Effector memory CD8-positive, alpha-beta T cell (primary cell): ENCODE data around the gene ZNF668.
"Not testable (repeated sequence)": the region's sequence is repeated elsewhere in the genome, so short reads cannot be mapped to it uniquely, and the experiment has no call there.

Experiments
- ATAC-seq: fragments of 150-1000 bp; cut with Tn5 transposase; replicated peaks from 2 replicates; pipeline ENCODE4 v1.10.0; 2021; ENCODE audit warnings: mild to moderate bottlenecking, moderate library complexity
- DNase-seq, 3 experiments: peaks; one replicate each; pipeline ENCODE4 v3.0.0; 2021
- H3K27ac Mint-ChIP-seq, 2 donors: one replicate each; pipeline ENCODE4 v1.8.0; 2022; ENCODE audit warnings: mild to moderate bottlenecking in 2 of 2, mixed read lengths in 2 of 2, moderate library complexity in 2 of 2
- H3K27me3 Mint-ChIP-seq, 2 donors: one replicate each; pipeline ENCODE4 v1.8.0; 2022; ENCODE audit warnings: mixed read lengths in 2 of 2
- H3K36me3 Mint-ChIP-seq: one replicate; pipeline ENCODE4 v1.8.0; 2022; ENCODE audit warnings: mild to moderate bottlenecking, moderate library complexity, mixed read lengths; ENCODE audit not compliant: insufficient read depth
- H3K4me1 Mint-ChIP-seq, 2 donors: one replicate each; pipeline ENCODE4 v1.8.0; 2022; ENCODE audit warnings: low read depth in 2 of 2, mixed read lengths in 2 of 2
- H3K4me3 Mint-ChIP-seq, 2 donors: one replicate each; pipeline ENCODE4 v1.8.0; 2022; ENCODE audit warnings: mild to moderate bottlenecking in 2 of 2, mixed read lengths in 2 of 2, moderate library complexity in 2 of 2
- H3K9me3 Mint-ChIP-seq, 2 donors: one replicate each; pipeline ENCODE4 v1.8.0; 2022; ENCODE audit warnings: mixed read lengths in 2 of 2

Gene ZNF668

DNA sequence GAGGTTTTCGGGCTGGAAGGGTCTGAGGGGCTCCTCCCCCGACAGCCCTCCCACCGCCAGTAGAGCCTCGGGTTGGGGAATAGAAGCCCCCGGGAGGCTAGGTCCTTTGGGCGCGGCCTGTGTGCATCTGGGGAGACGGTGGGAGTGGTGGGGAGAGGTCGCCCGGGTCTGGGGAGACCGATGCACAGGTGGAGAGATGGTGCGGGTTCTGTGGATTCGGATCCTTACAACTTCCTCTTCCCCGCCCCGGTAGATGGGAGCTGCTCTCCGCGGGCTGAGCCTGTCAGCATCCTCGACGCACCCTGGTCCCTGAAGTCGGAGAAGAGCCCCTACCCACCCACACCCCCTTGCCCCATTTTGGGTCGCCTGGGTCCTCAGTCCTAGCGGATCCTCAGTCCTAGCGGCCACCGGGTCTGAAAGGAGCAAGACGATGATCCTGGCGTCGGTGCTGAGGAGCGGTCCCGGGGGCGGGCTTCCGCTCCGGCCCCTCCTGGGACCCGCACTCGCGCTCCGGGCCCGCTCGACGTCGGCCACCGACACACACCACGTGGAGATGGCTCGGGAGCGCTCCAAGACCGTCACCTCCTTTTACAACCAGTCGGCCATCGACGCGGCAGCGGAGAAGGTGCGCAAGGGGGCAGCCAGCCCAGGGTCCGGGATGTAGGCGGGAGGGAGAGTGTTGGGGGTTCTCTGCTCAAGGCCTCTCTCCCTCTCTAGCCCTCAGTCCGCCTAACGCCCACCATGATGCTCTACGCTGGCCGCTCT is 34.9 kb upstream of the ZNF668 start:
- Mint-ChIP-seq H3K27me3 (no peaks in the 10 kb centered on the region), H3K36me3 (peaks cover 18% of the 10 kb centered on the region), H3K4me3 (peak overlapping the region; percentile 86 to 88), H3K27ac (peak overlapping the region; percentile 52 to 83), H3K4me1 (peaks cover 11 to 13% of the 10 kb centered on the region in 2 donors), H3K9me3 (no peaks in the 10 kb centered on the region)
- ATAC-seq (no peak), DNase-seq (no peak)

DNA sequence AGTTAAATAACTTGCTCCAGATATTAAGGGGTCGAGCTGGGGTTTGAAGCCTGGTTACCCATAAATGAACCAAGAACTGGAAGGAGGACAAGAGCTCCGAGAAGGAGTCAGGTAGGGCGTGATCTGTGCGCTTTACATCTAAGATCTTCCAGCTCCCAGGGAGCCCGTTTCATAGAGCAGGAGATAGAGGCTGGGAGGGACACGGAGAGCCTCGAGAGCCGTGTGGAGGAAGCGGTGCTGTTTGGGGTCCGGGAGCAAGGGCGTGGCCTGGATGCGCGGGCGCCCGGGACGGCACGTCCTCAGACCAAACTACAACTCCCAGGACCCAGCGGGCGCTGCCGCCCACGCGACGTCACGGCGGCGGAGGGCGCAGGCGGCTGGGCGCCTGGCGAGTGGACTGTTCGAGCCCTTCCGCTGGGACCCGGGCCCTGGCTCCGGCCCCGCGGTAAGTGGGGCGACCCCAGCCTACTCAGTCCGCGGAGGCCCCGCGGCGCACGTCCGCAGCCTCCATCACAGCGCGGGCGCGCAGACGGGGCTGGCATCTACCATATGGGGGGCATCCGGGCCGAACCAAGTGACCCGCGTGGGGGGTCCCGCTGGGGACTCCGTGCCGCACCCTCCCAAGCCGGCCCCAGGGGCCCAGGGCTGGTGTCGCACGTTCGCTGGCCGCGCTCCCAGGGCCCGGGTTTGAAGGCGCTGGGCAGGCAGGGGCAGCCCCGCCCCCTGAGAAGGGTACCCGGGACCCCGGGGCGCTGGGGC is 34.2 kb upstream of the ZNF668 start, which contains the start of gene BCKDK:
Gene BCKDK, plus strand, starts transcription at position 352 of the 759 bp plus-strand sequence. CDS start 838 bp downstream, outside the sequence.
- ATAC-seq (peak; percentile 70), DNase-seq (peak; percentile 27 to 43 (median 32))
- Mint-ChIP-seq H3K4me1 (peaks cover 11 to 13% of the 10 kb centered on the region in 2 donors), H3K27me3 (no peaks in the 10 kb centered on the region), H3K27ac (peak within 1 kb of the TSS; percentile 54 to 83), H3K4me3 (peak within 1 kb of the TSS; percentile 86 to 88), H3K36me3 (peaks cover 18% of the 10 kb centered on the region), H3K9me3 (no peaks in the 10 kb centered on the region)

DNA sequence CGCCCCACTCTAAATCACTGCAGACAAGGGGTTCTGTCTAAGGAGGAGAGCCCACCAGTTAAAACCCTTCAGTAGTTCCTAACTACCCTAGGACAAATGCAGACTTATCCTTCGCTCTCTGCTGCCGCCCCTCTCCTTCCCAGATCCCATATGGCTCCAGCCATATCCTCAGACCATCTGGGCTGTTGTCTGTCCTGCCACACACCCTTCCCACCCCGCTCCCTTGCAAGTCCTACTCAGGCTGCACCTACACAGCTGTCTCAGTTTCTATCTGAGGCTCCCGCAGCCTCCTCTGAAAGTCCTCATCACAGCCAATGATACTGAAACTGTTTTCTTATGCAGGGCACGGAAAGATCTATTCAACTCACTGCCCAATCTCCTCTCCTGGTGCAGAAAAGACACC is 33.4 kb upstream of the ZNF668 start:
- DNase-seq = no peak
- peak overlapping the region; percentile 86 to 88 for H3K4me3 Mint-ChIP-seq
- H3K9me3 Mint-ChIP-seq = no peaks in the 10 kb centered on the region
- H3K27me3 Mint-ChIP-seq = no peaks in the 10 kb centered on the region
- H3K4me1 Mint-ChIP-seq = peaks cover 11 to 13% of the 10 kb centered on the region in 2 donors
- H3K36me3 Mint-ChIP-seq = peaks cover 19% of the 10 kb centered on the region
- H3K27ac Mint-ChIP-seq = peak overlapping the region; percentile 53 to 54
- ATAC-seq = no peak

DNA sequence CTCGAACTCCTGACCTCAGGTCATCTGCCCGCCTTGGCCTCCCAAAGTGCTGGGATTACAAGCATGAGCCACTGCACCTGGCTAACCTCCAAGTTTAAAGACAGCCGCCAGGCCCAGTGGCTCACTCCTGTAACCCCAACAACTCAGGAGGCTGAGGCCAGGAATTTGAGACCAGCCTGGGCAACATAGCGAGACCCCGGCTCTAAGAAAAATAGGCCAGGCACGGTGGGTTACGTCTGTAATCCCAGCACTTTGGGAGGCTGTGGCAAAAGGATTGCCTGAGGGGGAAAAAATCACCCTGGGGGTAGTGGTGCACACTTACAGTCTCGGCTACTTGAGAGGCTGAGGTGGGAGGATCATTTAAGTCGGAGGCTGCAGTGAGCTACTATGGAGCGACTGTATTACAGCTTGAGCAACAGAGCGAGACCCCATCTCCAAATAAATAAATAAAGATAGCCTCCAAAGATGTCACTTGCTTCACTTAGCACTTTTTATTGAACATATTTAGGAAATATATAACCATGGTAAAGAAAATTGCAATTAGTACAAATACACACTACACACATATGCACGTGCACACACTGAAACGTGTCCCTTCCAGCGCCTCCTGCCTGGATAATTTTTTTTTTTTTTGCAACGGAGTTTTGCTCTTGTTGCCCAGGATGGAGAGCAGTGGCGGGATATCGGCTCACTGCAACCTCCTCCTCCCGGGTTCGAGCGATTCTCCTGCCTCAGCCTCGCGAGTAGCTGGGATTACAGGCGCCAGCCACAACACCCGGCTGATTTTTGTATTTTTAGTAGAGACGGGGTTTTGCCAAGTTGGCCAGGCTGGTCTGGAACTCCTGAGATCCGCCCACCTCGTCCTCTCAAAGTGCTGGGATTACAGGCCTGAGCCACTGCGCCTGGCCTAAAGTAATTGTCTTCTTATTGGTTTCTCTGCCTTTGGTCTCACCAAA is 32.7 kb upstream of the ZNF668 start:
- H3K4me1 Mint-ChIP-seq = peaks cover 11 to 13% of the 10 kb centered on the region in 2 donors

DNA sequence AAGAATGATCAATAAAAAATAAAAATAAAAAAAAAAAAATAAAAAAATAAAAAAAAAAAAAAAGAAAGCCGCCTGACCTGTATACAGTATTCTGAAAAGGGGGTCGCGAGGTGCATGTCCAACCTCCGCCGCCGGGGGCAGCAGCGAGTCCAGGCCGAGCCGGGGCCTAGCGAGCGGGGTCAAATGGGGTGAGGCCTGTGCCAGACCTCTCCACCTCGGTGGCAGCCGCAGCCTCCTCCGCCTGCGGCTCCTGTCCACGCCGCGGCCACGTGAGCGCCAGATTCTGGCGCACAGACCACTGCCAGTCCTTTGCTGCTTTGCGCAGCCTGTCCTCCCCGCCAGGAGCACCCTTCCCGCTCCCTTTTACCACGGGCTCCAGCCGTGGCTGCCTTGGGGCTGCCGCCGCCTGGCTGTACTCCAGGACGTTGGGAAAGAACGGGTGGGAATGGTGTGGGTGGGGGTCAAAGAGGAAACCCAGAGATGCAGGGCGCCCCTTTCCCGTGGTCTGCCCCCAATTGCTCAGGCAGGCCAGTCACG is 31.7 kb upstream of the ZNF668 start:
- ATAC-seq (peak; percentile 82), DNase-seq (peak; percentile 80 to 81 (median 80))
- Mint-ChIP-seq H3K36me3 (peaks cover 9% of the 10 kb centered on the region), H3K27ac (peak overlapping the region in 1 of 2 donors; percentile 44), H3K9me3 (no peaks in the 10 kb centered on the region), H3K4me1 (peaks cover 11 to 13% of the 10 kb centered on the region in 2 donors), H3K4me3 (no peak overlapping the region), H3K27me3 (no peaks in the 10 kb centered on the region)

More for the DNA sequence above, 32.7 kb upstream of the ZNF668 start:
- Mint-ChIP-seq H3K36me3 (peaks cover 14% of the 10 kb centered on the region), H3K27ac (peak overlapping the region; percentile 53 to 54), H3K9me3 (no peaks in the 10 kb centered on the region), H3K4me3 (no peak overlapping the region), H3K27me3 (no peaks in the 10 kb centered on the region)
- DNase-seq (no peak), ATAC-seq (no peak)

DNA sequence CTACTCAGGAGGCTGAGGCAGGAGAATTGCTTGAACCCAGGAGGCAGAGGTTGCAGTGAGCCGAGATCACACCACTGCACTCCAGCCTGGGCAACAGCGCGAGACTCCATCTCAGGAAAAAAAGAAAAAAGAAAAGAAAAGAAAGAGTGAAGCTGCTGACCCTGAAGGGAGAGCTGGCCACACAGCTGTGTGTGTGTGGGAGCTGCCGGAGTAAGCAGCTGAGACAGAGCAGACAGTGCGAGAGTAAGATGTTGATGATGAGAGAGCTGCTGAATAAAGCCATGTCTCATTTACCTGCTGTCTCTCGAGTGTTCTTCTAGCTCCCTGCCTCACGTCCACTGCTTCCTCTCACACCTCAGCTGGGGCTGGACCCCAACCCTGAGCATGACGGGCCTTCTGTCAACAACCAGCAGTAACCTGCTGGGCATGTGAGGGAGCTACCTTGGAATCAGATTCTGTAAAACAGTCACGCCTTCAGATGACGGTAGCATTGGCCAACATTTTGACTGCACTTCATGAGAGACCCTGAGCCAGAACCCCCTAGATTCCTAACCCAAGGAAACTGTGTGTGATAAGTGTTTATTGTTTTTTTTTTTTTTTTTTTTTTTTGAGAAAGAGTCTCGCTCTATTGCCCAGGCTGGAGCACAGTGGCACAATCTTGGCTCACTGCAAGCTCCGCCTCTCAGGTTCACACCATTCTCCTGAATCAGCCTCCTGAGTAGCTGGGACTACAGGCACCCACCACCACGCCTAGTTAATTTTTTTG is 27.0 kb upstream of the ZNF668 start:
- not testable (repeated sequence) for H3K27me3 Mint-ChIP-seq, H3K4me1 Mint-ChIP-seq, H3K27ac Mint-ChIP-seq, H3K4me3 Mint-ChIP-seq, DNase-seq, H3K9me3 Mint-ChIP-seq, ATAC-seq
- peaks cover 14% of the 10 kb centered on the region for H3K36me3 Mint-ChIP-seq

DNA sequence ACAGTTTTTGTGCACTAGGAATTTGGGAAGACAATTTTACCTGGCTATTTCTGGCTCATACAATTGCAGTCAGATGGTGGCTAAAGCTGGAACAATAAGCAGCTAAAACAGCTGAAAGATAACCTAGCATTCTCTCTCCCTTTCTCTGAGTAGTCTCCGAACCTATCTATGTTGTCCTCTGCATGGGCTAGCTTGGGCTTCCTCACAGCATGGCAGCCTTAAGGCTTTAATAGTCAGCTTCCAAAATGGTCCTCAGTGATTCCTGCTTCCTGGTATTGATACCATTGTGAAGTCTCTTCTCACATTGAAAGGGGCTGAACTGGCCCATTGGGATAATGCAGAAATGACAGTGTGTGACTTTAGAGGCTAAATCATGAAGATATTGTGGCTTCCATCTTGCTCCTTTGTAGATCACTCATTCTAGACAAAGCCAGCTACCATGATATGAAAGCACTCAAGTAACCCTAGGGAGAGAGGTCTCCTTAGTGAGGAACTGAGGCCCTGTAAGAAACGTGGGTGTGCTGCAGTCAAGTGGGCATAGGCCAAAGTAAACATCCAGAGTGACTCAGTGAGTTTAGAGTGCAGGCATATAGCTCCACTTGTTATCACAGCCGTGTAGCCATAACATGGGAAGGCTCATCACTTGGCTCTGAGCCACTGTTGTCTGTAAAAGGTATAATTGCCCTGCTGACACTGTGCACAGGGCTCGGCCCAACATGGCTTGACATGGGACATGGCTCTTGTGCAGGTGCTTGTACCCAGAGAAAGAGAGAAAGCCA is 26.0 kb upstream of the ZNF668 start:
- Mint-ChIP-seq H3K27ac (no peak overlapping the region), H3K9me3 (no peaks in the 10 kb centered on the region), H3K4me3 (no peak overlapping the region), H3K4me1 (peaks cover 7 to 9% of the 10 kb centered on the region in 2 donors), H3K27me3 (no peaks in the 10 kb centered on the region), H3K36me3 (peaks cover 19% of the 10 kb centered on the region)
- no peak for ATAC-seq
- no peak for DNase-seq

DNA sequence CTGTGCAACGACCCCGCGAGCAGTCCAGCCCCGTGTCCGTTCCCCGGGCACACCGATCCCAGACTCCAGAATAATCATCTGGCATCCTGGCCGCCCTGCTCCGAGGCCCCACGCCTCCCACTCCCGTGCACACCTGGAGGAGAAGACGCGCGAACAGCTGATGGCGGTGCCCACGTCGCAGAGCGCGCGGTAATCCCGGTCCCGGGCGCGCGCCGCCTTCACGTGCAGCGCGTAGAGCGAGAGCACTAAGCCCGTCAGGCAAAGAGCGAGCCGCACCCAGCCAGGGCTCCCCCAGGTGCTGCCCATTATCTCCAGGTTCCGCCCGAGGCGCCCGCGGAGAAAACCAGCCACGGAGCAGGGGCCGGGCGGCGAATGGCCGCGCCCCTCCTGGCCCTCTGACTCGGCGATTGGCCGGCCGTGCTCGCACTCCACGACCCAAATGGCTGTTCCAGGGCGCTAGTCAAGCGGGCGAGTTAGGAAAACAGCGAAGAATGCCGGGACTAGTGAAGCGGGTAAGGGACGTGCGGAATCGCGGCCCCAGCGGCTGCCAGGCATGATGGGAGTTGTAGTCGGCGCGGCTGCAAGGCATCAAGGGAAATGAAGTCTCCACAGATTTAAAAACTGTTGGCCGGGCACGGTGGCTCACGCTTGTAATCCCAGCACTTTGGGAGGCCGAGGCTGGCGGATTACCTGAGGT is 20.5 kb upstream of the ZNF668 start, which contains the start of gene VKORC1:
Gene VKORC1, minus strand, starts transcription at position 374 of the 697 bp plus-strand sequence. Its CDS starts 68 bp downstream, at position 306.
- ATAC-seq = peak; percentile 88
- Mint-ChIP-seq H3K9me3 (no peaks in the 10 kb centered on the region), H3K36me3 (peaks cover 37% of the 10 kb centered on the region), H3K27ac (peak within 1 kb of the TSS; percentile 39 to 87), H3K4me1 (peaks cover 18 to 23% of the 10 kb centered on the region in 2 donors), H3K4me3 (peak within 1 kb of the TSS; percentile 86 to 98), H3K27me3 (no peaks in the 10 kb centered on the region)
- DNase-seq = peak; percentile 71 to 82 (median 76)

DNA sequence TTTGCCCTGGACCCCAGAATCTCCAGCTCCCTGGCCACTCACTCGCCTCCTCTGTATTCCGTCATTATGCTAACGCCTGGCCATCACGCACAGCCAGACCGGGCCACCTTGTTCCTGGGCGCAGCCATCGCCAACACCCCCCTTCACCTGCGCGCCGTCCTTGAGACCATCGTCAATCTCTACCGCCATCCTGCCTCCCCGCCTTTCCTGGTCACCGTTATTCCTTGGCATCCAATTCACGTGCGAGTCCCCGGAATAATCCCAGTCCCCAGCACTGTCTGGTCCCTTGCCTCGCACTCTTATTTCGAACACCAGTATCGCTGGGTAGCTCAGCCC is 20.0 kb upstream of the ZNF668 start:
- ATAC-seq (no peak), DNase-seq (no peak)
- peaks cover 40% of the 10 kb centered on the region for H3K36me3 Mint-ChIP-seq
- no peaks in the 10 kb centered on the region for H3K9me3 Mint-ChIP-seq
- peaks cover 18 to 23% of the 10 kb centered on the region in 2 donors for H3K4me1 Mint-ChIP-seq
- peak overlapping the region; percentile 86 to 98 for H3K4me3 Mint-ChIP-seq
- H3K27ac Mint-ChIP-seq = peak overlapping the region; percentile 39 to 87
- H3K27me3 Mint-ChIP-seq = no peaks in the 10 kb centered on the region

DNA sequence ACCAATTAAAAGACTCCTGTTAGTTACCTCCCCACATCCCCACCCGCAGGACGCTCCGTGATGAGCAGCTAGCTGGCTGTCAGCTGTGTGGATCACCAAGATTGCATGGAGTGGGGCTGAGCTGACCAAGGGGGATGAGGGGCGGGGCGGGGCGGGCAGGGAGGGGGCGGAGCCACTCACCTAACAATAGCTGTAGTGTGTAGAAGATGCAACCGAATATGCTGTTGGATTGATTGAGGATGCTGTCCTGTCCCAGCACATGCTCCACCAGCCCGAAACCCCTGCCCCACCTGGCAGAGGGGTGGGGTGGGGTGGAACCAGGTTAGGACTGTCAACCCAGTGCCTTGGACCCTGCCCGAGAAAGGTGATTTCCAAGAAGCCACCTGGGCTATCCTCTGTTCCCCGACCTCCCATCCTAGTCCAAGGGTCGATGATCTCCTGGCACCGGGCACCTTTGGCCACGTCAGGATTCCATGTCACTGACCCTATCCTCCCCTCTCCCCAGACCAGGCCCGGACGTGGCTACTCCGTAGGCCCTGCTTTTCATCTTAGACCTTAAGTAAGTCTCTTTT is 19.2 kb upstream of the ZNF668 start:
- Mint-ChIP-seq H3K27me3 (no peaks in the 10 kb centered on the region), H3K9me3 (no peaks in the 10 kb centered on the region), H3K27ac (no peak overlapping the region), H3K36me3 (peaks cover 39% of the 10 kb centered on the region), H3K4me3 (peak overlapping the region; percentile 10 to 98), H3K4me1 (peaks cover 18 to 23% of the 10 kb centered on the region in 2 donors)
- DNase-seq (no peak), ATAC-seq (no peak)

DNA sequence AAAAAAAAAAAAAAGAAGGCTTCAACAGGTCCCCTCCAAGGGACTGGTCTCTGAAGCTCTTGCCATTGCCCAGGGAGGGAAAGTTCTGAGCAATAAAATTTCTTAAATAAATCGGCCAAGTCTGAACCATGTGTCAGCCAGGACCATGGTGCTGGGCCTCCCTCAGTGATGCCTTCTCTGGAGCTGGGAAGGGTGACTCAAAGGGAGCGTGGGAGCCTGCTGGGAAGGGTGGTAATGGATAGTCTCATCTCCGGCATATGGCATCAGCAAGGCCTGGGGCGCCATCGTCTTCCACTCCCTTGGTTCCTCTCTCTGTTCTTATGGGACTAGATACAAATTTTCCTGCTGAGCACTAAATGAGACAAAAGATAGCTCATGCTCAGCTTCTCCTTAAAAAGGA is 18.3 kb upstream of the ZNF668 start:
- ATAC-seq (no peak), DNase-seq (no peak)
- no peaks in the 10 kb centered on the region for H3K9me3 Mint-ChIP-seq
- H3K36me3 Mint-ChIP-seq = peaks cover 37% of the 10 kb centered on the region
- peak overlapping the region; percentile 41 to 98 for H3K4me3 Mint-ChIP-seq
- H3K27me3 Mint-ChIP-seq = no peaks in the 10 kb centered on the region
- H3K4me1 Mint-ChIP-seq = peaks cover 18 to 23% of the 10 kb centered on the region in 2 donors
- H3K27ac Mint-ChIP-seq = no peak overlapping the region
